H9 (cell line): Measurements from ENCODE around the gene ADGRA1. TPM values are rescaled to one million over a fixed set of nuclear protein-coding genes. Genes with fewer than 3 reads are reported as not detected.
"Not testable (repeated sequence)": the region's sequence is repeated elsewhere in the genome, so short reads cannot be mapped to it uniquely, and the experiment has no call there.

ENCODE experiments used
- DNase-seq: peaks from one replicate; pipeline ENCODE4 v3.0.0-alpha.2; 2017
- H2AFZ ChIP-seq: one replicate; pipeline ENCODE4 v1.6.1; 2013; ENCODE audit warnings: mild to moderate bottlenecking, low read length, control low read depth, moderate library complexity
- H2AK5ac ChIP-seq: 2 replicates; pipeline ENCODE4 v1.6.1; 2013; ENCODE audit warnings: low read length, control low read depth, mixed read lengths; ENCODE audit not compliant: insufficient read length
- H2BK120ac ChIP-seq: one replicate; pipeline ENCODE4 v1.6.1; 2013; ENCODE audit warnings: low read depth, mild to moderate bottlenecking, low read length, control low read depth, inconsistent platforms; ENCODE audit not compliant: poor library complexity, severe bottlenecking
- H2BK12ac ChIP-seq: 2 replicates; pipeline ENCODE4 v1.6.1; 2013; ENCODE audit warnings: low read length, control low read depth, mixed read lengths, low read depth; ENCODE audit not compliant: insufficient read length
- H2BK15ac ChIP-seq: 2 replicates; pipeline ENCODE4 v1.6.1; 2013; ENCODE audit warnings: low read depth, low read length, control low read depth
- H2BK20ac ChIP-seq: one replicate; pipeline ENCODE4 v1.6.1; 2013; ENCODE audit warnings: low read depth, mild to moderate bottlenecking, low read length, control low read depth, inconsistent platforms; ENCODE audit not compliant: poor library complexity, severe bottlenecking
- H2BK5ac ChIP-seq: 2 replicates; pipeline ENCODE4 v1.6.1; 2013; ENCODE audit warnings: low read length, control low read depth, mixed read lengths; ENCODE audit not compliant: insufficient read length
- H3K14ac ChIP-seq: 2 replicates; pipeline ENCODE4 v1.6.1; 2013; ENCODE audit warnings: low read length, control low read depth; ENCODE audit not compliant: insufficient read depth
- H3K18ac ChIP-seq: 2 replicates; pipeline ENCODE4 v1.6.1; 2013; ENCODE audit warnings: low read depth, mild to moderate bottlenecking, mixed read lengths, low read length, control low read depth; ENCODE audit not compliant: insufficient read length
- H3K23ac ChIP-seq: 2 replicates; pipeline ENCODE4 v1.6.1; 2013; ENCODE audit warnings: low read length, control low read depth, mixed read lengths, low read depth; ENCODE audit not compliant: insufficient read length
- H3K23me2 ChIP-seq: 2 replicates; pipeline ENCODE4 v1.6.1; 2013; ENCODE audit warnings: low read depth, mild to moderate bottlenecking, mixed read lengths, low read length, control low read depth; ENCODE audit not compliant: insufficient read length, poor library complexity, severe bottlenecking
- H3K27ac ChIP-seq: 2 replicates; pipeline ENCODE4 v1.5.1; 2013; ENCODE audit warnings: low read length, control low read depth, mixed read lengths, low read depth; ENCODE audit not compliant: insufficient read length
- H3K27me3 ChIP-seq: 2 replicates; pipeline ENCODE4 v1.6.1; 2013; ENCODE audit warnings: low read length, control low read depth, inconsistent platforms; ENCODE audit not compliant: insufficient read depth
- H3K4ac ChIP-seq: 2 replicates; pipeline ENCODE4 v1.6.1; 2013; ENCODE audit warnings: low read depth, mild to moderate bottlenecking, control low read depth, inconsistent platforms, low read length, moderate library complexity
- H3K4me1 ChIP-seq: 2 replicates; pipeline ENCODE4 v1.6.1; 2013; ENCODE audit warnings: low read length, control low read depth, inconsistent platforms; ENCODE audit not compliant: insufficient read depth
- H3K4me2 ChIP-seq: 2 replicates; pipeline ENCODE4 v1.6.1; 2013; ENCODE audit warnings: low read length, control low read depth, mixed read lengths; ENCODE audit not compliant: insufficient read length, insufficient read depth
- H3K56ac ChIP-seq: 2 replicates; pipeline ENCODE4 v1.6.1; 2013; ENCODE audit warnings: low read depth, mild to moderate bottlenecking, mixed read lengths, low read length, control low read depth; ENCODE audit not compliant: insufficient read length
- H3K79me1 ChIP-seq: 2 replicates; pipeline ENCODE4 v1.6.1; 2013; ENCODE audit warnings: low read depth, mild to moderate bottlenecking, moderate library complexity, low read length, control low read depth, inconsistent platforms; ENCODE audit not compliant: insufficient read depth, poor library complexity, severe bottlenecking
- H3K79me2 ChIP-seq: 2 replicates; pipeline ENCODE4 v1.6.1; 2013; ENCODE audit warnings: low read length, control low read depth, inconsistent platforms; ENCODE audit not compliant: insufficient read depth
- H3K9ac ChIP-seq: 2 replicates; pipeline ENCODE4 v1.6.1; 2013; ENCODE audit warnings: low read length, control low read depth, mixed read lengths; ENCODE audit not compliant: insufficient read length; ENCODE audit errors: extremely low read depth
- H3K9me3 ChIP-seq: one replicate; pipeline ENCODE4 v1.6.1; 2013; ENCODE audit warnings: low read depth, low read length, inconsistent platforms; ENCODE audit not compliant: control insufficient read depth
- H3T11ph ChIP-seq: one replicate; pipeline ENCODE4 v1.6.1; 2013; ENCODE audit warnings: mild to moderate bottlenecking, low read length, control low read depth, inconsistent platforms
- H4K20me1 ChIP-seq: one replicate; pipeline ENCODE4 v1.6.1; 2013; ENCODE audit not compliant: control insufficient read depth, insufficient read length, insufficient read depth
- H4K5ac ChIP-seq: 2 replicates; pipeline ENCODE4 v1.6.1; 2013; ENCODE audit warnings: low read depth, mild to moderate bottlenecking, mixed read lengths, low read length, control low read depth; ENCODE audit not compliant: insufficient read length
- H4K8ac ChIP-seq: replicated peaks from 2 replicates; pipeline ENCODE4 v1.6.1; 2013; ENCODE audit warnings: low read length, control low read depth, mixed read lengths, low read depth; ENCODE audit not compliant: insufficient read length
- H4K91ac ChIP-seq: 2 replicates; pipeline ENCODE4 v1.6.1; 2013; ENCODE audit warnings: low read depth, mild to moderate bottlenecking, moderate library complexity, mixed read lengths, low read length, control low read depth; ENCODE audit not compliant: insufficient read length
- H3K27ac Mint-ChIP-seq, 3 experiments: 2 replicates in 2 of 3; 3 replicates in 1 of 3; pipeline ENCODE4 v1.8.0; 2020 to 2021; ENCODE audit warnings: mixed read lengths in 3 of 3, mild to moderate bottlenecking in 1 of 3, moderate library complexity in 1 of 3
- H3K27me3 Mint-ChIP-seq: 2 replicates; pipeline ENCODE4 v1.8.0; 2021; ENCODE audit warnings: low read depth, mild to moderate bottlenecking, moderate library complexity, mixed read lengths
- H3K36me3 Mint-ChIP-seq, 3 experiments: 2 replicates in 2 of 3; 3 replicates in 1 of 3; pipeline ENCODE4 v1.8.0; 2020 to 2021; ENCODE audit warnings: low read depth in 3 of 3, mixed read lengths in 3 of 3; ENCODE audit not compliant: insufficient read depth in 1 of 3
- H3K4me1 Mint-ChIP-seq, 2 experiments: 2 replicates each; pipeline ENCODE4 v1.8.0; 2020; ENCODE audit warnings: mixed read lengths in 2 of 2
- H3K4me3 Mint-ChIP-seq, 2 experiments: 2 replicates in 1 of 2; 3 replicates in 1 of 2; pipeline ENCODE4 v1.8.0; 2020 to 2021; ENCODE audit warnings: mild to moderate bottlenecking in 2 of 2, mixed read lengths in 2 of 2, moderate library complexity in 1 of 2
- H3K9me3 Mint-ChIP-seq, 2 experiments: 2 replicates in 1 of 2; 3 replicates in 1 of 2; pipeline ENCODE4 v1.8.0; 2020; ENCODE audit warnings: mild to moderate bottlenecking in 2 of 2, mixed read lengths in 2 of 2, moderate library complexity in 1 of 2
- CTCF ChIP-seq: fragments of 200-600 bp; sonication (generic); conservative IDR thresholded peaks from 3 replicates; pipeline ENCODE4 v1.8.0; 2021; ENCODE audit warnings: antibody characterized with exemption, mild to moderate bottlenecking
- WGBS: extraction: QIAGEN DNeasy Blood & Tissue Kit; methylation state at CpG from one replicate; pipeline ENCODE4 v1.1.7; 2013; ENCODE audit warnings: missing lambda C conversion rate, low lambda C conversion rate, mixed read lengths; ENCODE audit not compliant: insufficient read length; ENCODE audit errors: extremely low coverage; 5-methylcytosine and 5-hydroxymethylcytosine counted together
- total RNA-seq: library from RNA; stranded (reverse); gene quantifications from 2 replicates; pipeline ENCODE4 v1.2.1, GENCODE V29; 2021

ADGRA1 gene
- total RNA-seq, 1 experiment from 2014 or later = 0.11 TPM

GRCh38 chr10:133174689-133175263 lies 87.1 kb downstream of the ADGRA1 start:
- H4K8ac ChIP-seq = no peak overlapping the region
- H3K18ac ChIP-seq = no peak overlapping the region
- H2BK12ac ChIP-seq = no peak overlapping the region
- no peak overlapping the region for H2AK5ac ChIP-seq
- 100% methylated on average over 2 of the region's 3 CpGs for WGBS
- no peaks in the 10 kb centered on the region for H3K4me1 Mint-ChIP-seq
- no peak overlapping the region for H4K5ac ChIP-seq
- H3K4me1 ChIP-seq = no peaks in the 10 kb centered on the region
- no peak overlapping the region for H2BK5ac ChIP-seq
- H3K4me3 Mint-ChIP-seq = no peak overlapping the region; a peak in 1 of 5 replicates
- peaks cover 12% of the 10 kb centered on the region for H3K9me3 ChIP-seq
- no peaks in the 10 kb centered on the region for H3K23me2 ChIP-seq
- no peak for DNase-seq
- H3K27ac ChIP-seq = no peak overlapping the region
- no peak overlapping the region for H3K56ac ChIP-seq
- H3T11ph ChIP-seq = no peak overlapping the region
- H3K4me2 ChIP-seq = no peak overlapping the region
- H4K20me1 ChIP-seq = no peaks in the 10 kb centered on the region
- H3K79me2 ChIP-seq = no peaks in the 10 kb centered on the region
- no peak overlapping the region for H2BK15ac ChIP-seq
- no peaks in the 10 kb centered on the region for H3K27me3 Mint-ChIP-seq
- H3K23ac ChIP-seq = no peak overlapping the region
- H3K9ac ChIP-seq = no peak overlapping the region
- no peak overlapping the region for H2BK20ac ChIP-seq
- H3K79me1 ChIP-seq = no peaks in the 10 kb centered on the region
- H3K36me3 Mint-ChIP-seq = peaks cover 14 to 42% (median 32%) of the 10 kb centered on the region in 3 experiments
- no peak overlapping the region for H2BK120ac ChIP-seq
- TF ChIP-seq CTCF = no peak
- no peaks in the 10 kb centered on the region for H3K27me3 ChIP-seq
- H4K91ac ChIP-seq = no peak overlapping the region
- H3K27ac Mint-ChIP-seq = no peak overlapping the region
- peaks cover 15 to 21% of the 10 kb centered on the region in 2 experiments for H3K9me3 Mint-ChIP-seq
- H2AFZ ChIP-seq = no peak overlapping the region
- no peak overlapping the region for H3K4ac ChIP-seq
- H3K14ac ChIP-seq = no peak overlapping the region

- not testable (repeated sequence) for H4K8ac ChIP-seq, H3K27ac ChIP-seq, H3K4me1 Mint-ChIP-seq, H3K4me2 ChIP-seq, H3K9ac ChIP-seq, H3K56ac ChIP-seq, H3K79me1 ChIP-seq, H3K4ac ChIP-seq, DNase-seq, H4K5ac ChIP-seq, H3K4me3 Mint-ChIP-seq, H3K23ac ChIP-seq, H3K27me3 ChIP-seq, H2BK20ac ChIP-seq, H2AK5ac ChIP-seq, H3K14ac ChIP-seq, H3K27me3 Mint-ChIP-seq, H3T11ph ChIP-seq, H2BK5ac ChIP-seq, H4K91ac ChIP-seq, H2BK15ac ChIP-seq, H3K23me2 ChIP-seq, H2AFZ ChIP-seq, H2BK120ac ChIP-seq, H3K79me2 ChIP-seq, H2BK12ac ChIP-seq, H4K20me1 ChIP-seq, H3K18ac ChIP-seq, H3K4me1 ChIP-seq, H3K27ac Mint-ChIP-seq
- peaks cover 12% of the 10 kb centered on the region for H3K9me3 ChIP-seq
- Mint-ChIP-seq H3K36me3 (peaks cover 12 to 41% (median 31%) of the 10 kb centered on the region in 3 experiments), H3K9me3 (peaks cover 15 to 21% of the 10 kb centered on the region in 2 experiments)
- 100% methylated on average over 3 of the region's 4 CpGs for WGBS
Measured at GRCh38 chr10:133175624-133176023, 87.9 kb downstream of the ADGRA1 start.
